GM19372 (cell line): ENCODE data around the gene CASQ1.

ENCODE experiments used
- ATAC-seq: cut with Tn5 transposase; IDR thresholded peaks from one replicate; pipeline ENCODE4 v1.9.1; 2021; ENCODE audit warnings: mild to moderate bottlenecking, low read depth, moderate library complexity; ENCODE audit not compliant: unreplicated experiment

CASQ1 gene

GRCh38 chr1:160222546-160222945 lies 32.2 kb downstream of the CASQ1 start:
- ATAC-seq: no peak

- no peak for ATAC-seq
Measured at GRCh38 chr1:160224606-160225005, 34.2 kb downstream of the CASQ1 start.

- ATAC-seq: no peak
Measured at GRCh38 chr1:160225345-160225744, 35.0 kb downstream of the CASQ1 start.

GRCh38 chr1:160226623-160227022 lies 36.2 kb downstream of the CASQ1 start:
- no peak for ATAC-seq

- no peak for ATAC-seq
Measured at GRCh38 chr1:160227034-160227433, 36.7 kb downstream of the CASQ1 start.

- no peak for ATAC-seq
Measured at GRCh38 chr1:160227561-160227960, 37.2 kb downstream of the CASQ1 start.

- no peak for ATAC-seq
Measured at GRCh38 chr1:160228431-160228830, 38.1 kb downstream of the CASQ1 start.

GRCh38 chr1:160232911-160233310 lies 42.5 kb downstream of the CASQ1 start:
- ATAC-seq: no peak

GRCh38 chr1:160236806-160237205 lies 46.4 kb downstream of the CASQ1 start:
- no peak for ATAC-seq

- no peak for ATAC-seq
Measured at GRCh38 chr1:160237558-160237957, 47.2 kb downstream of the CASQ1 start.

- ATAC-seq: no peak
Measured at GRCh38 chr1:160238408-160238807, 48.0 kb downstream of the CASQ1 start.

- no peak for ATAC-seq
Measured at GRCh38 chr1:160239582-160240299, 49.4 kb downstream of the CASQ1 start.

- no peak for ATAC-seq
Measured at GRCh38 chr1:160243767-160244166, 53.4 kb downstream of the CASQ1 start.

- ATAC-seq: no peak
Measured at GRCh38 chr1:160244209-160244608, 53.8 kb downstream of the CASQ1 start.

GRCh38 chr1:160245434-160245833 lies 55.1 kb downstream of the CASQ1 start:
- no peak for ATAC-seq

- no peak for ATAC-seq
Measured at GRCh38 chr1:160247053-160247452, 56.7 kb downstream of the CASQ1 start.

- no peak for ATAC-seq
Measured at GRCh38 chr1:160251011-160251410, 60.6 kb downstream of the CASQ1 start.
